B cell (primary cell): ENCODE results near the gene FBRS. TPM values are rescaled to one million over a fixed set of nuclear protein-coding genes. Genes with fewer than 3 reads are reported as not detected.
A peak's percentile ranks its signal among the peaks of the same experiment; 100 is the strongest.

Experiments used
- ATAC-seq: fragments of 200-7000 bp; cut with Tn5 transposase; one replicate; pipeline ENCODE4 v1.10.0; 2021; ENCODE audit warnings: low read depth, mild to moderate bottlenecking, moderate number of reproducible peaks, moderate library complexity
- CTCF ChIA-PET: fragments of 350-600 bp; sonication (Branson Sonifier 250); formaldehyde crosslinking; loops from one replicate; lab custom pipeline; 2021; ENCODE audit warnings: antibody characterized with exemption, inconsistent platforms; lab: Charles Lee
- POLR2A ChIA-PET: fragments of 350-600 bp; sonication (Branson Sonifier 250); formaldehyde crosslinking; loops from one replicate; lab custom pipeline; 2021; ENCODE audit warnings: antibody characterized with exemption; lab: Charles Lee
- DNase-seq: peaks from one replicate; pipeline ENCODE4 v3.0.0; 2013
- H2AFZ ChIP-seq: 2 replicates; pipeline ENCODE4 v1.6.1; 2012; ENCODE audit warnings: mild to moderate bottlenecking, low read depth, low read length; ENCODE audit not compliant: insufficient read depth, poor library complexity, severe bottlenecking
- H3K27ac ChIP-seq, 2 donors: 1 replicate in 1 of 2; 2 replicates in 1 of 2; pipeline ENCODE4 v1.5.1; 2012 to 2013; ENCODE audit warnings: low read length in 2 of 2, mild to moderate bottlenecking in 2 of 2, moderate library complexity in 1 of 2
- H3K27me3 ChIP-seq, 4 experiments: fragments of 200-600 bp in 1 of 4; sonication (generic) in 1 of 4; replicated peaks in 1 of 4; 1 replicate in 2 of 4; 2 replicates in 2 of 4; pipeline versions ENCODE4 v1.6.1 to v1.7.0; 2013 to 2016; ENCODE audit warnings: low read length in 3 of 4, mild to moderate bottlenecking in 2 of 4, mixed read lengths in 1 of 4, moderate library complexity in 1 of 4; ENCODE audit not compliant: insufficient read depth in 4 of 4, control insufficient read depth in 3 of 4; ENCODE audit errors: control extremely low read depth in 1 of 4
- H3K36me3 ChIP-seq, 2 experiments: replicated peaks in 1 of 2; 1 replicate in 1 of 2; 2 replicates in 1 of 2; pipeline versions ENCODE4 v1.6.1 to v1.7.1; 2013; ENCODE audit warnings: low read length in 1 of 2; ENCODE audit not compliant: insufficient read depth in 2 of 2, control insufficient read depth in 1 of 2; ENCODE audit errors: control extremely low read depth in 1 of 2, extremely low read depth in 1 of 2
- H3K4me1 ChIP-seq, 2 donors: fragments of 200-600 bp in 1 of 2; sonication (generic) in 1 of 2; 1 replicate in 1 of 2; 2 replicates in 1 of 2; pipeline versions ENCODE4 v1.5.1 to v1.6.1; 2013 to 2017; ENCODE audit warnings: low read length in 2 of 2; ENCODE audit not compliant: control insufficient read depth in 2 of 2, insufficient read depth in 2 of 2
- H3K4me2 ChIP-seq: replicated peaks from 2 replicates; pipeline ENCODE3; 2012; ENCODE audit warnings: mild to moderate bottlenecking, low read depth, low read length; ENCODE audit not compliant: poor library complexity, severe bottlenecking
- H3K4me3 ChIP-seq, 5 experiments: fragments of 200-600 bp in 1 of 5; sonication (generic) in 1 of 5; 1 replicate in 3 of 5; 2 replicates in 2 of 5; pipeline versions ENCODE4 v1.5.1 to v1.7.0; 2011 to 2016; ENCODE audit warnings: low read length in 4 of 5, mild to moderate bottlenecking in 4 of 5, low read depth in 2 of 5, control low read depth in 1 of 5, moderate library complexity in 1 of 5; ENCODE audit not compliant: insufficient read depth in 1 of 5; ENCODE audit errors: control extremely low read depth in 1 of 5, extremely low read depth in 1 of 5
- H3K79me2 ChIP-seq: fragments of 200-600 bp; sonication (generic); one replicate; pipeline ENCODE4 v1.6.0; 2016; ENCODE audit warnings: low read length; ENCODE audit not compliant: control insufficient read depth, insufficient read depth
- H3K9ac ChIP-seq: fragments of 200-600 bp; sonication (generic); 2 replicates; pipeline ENCODE4 v1.6.1; 2017; ENCODE audit warnings: mild to moderate bottlenecking, low read length, moderate library complexity
- H3K9me3 ChIP-seq, 3 donors: one replicate each; pipeline versions ENCODE4 v1.6.1 to v1.7.1; 2013; ENCODE audit warnings: low read length in 2 of 3; ENCODE audit not compliant: control insufficient read depth in 2 of 3, insufficient read depth in 1 of 3; ENCODE audit errors: control extremely low read depth in 1 of 3
- H4K20me1 ChIP-seq: 2 replicates; pipeline ENCODE4 v1.6.0; 2012; ENCODE audit warnings: mild to moderate bottlenecking, low read length; ENCODE audit not compliant: insufficient read depth, control insufficient read depth, poor library complexity, severe bottlenecking
- H3K27ac Mint-ChIP-seq: one replicate; pipeline ENCODE4 v1.8.0; 2021; ENCODE audit warnings: mixed read lengths
- H3K27me3 Mint-ChIP-seq: one replicate; pipeline ENCODE4 v1.8.0; 2021; ENCODE audit warnings: mixed read lengths
- H3K4me1 Mint-ChIP-seq: one replicate; pipeline ENCODE4 v1.8.0; 2021; ENCODE audit warnings: mixed read lengths
- H3K4me3 Mint-ChIP-seq: one replicate; pipeline ENCODE4 v1.8.0; 2021; ENCODE audit warnings: mixed read lengths
- H3K9me3 Mint-ChIP-seq: one replicate; pipeline ENCODE4 v1.8.0; 2022; ENCODE audit warnings: mixed read lengths; ENCODE audit not compliant: insufficient read depth
- CTCF ChIP-seq: fragments of 200-600 bp; IDR thresholded peaks from one replicate; pipeline ENCODE4 v1.8.0; 2022; ENCODE audit warnings: antibody characterized with exemption, mild to moderate bottlenecking
- EZH2 ChIP-seq: IDR thresholded peaks from 2 replicates; pipeline ENCODE4 v1.6.1; 2012; ENCODE audit warnings: borderline replicate concordance, low read depth, mild to moderate bottlenecking, moderate library complexity, low read length; ENCODE audit not compliant: insufficient read depth, poor library complexity, severe bottlenecking
- WGBS: methylation state at CpG from one replicate; pipeline ENCODE4 v1.1.5; 2013; ENCODE audit warnings: missing lambda C conversion rate; ENCODE audit not compliant: insufficient coverage; 5-methylcytosine and 5-hydroxymethylcytosine counted together
- intact Hi-C: fragments of 100-400 bp; cut with micrococcal nuclease; formaldehyde crosslinking; loops from one replicate; pipeline ENCODE4 v1.10.0; 2022
- polyA plus RNA-seq: library from polyadenylated mRNA; depleted of rRNA; stranded (reverse); fragments of >200 nt; gene quantifications from 2 replicates; pipeline ENCODE4 v1.2.3, GENCODE V29; 2012
- total RNA-seq, 2 donors: library from RNA; stranded (reverse); fragments of 120-200 nt in 1 of 2; gene quantifications; 1 replicate in 1 of 2; 2 replicates in 1 of 2; pipeline versions ENCODE4 v1.2.3 to v1.2.4, GENCODE V29; 2013 to 2022

FBRS gene
- total and polyA plus RNA-seq, 2 donors (not counting 1 experiment from before 2014, with no cell fraction given): 68.3 to 194 TPM

- Mint-ChIP-seq H3K9me3 (no peaks in the 10 kb centered on the region), H3K27ac (no peak overlapping the region), H3K27me3 (no peaks in the 10 kb centered on the region), H3K4me1 (peaks cover 33% of the 10 kb centered on the region), H3K4me3 (no peak overlapping the region)
- peaks cover 79% of the 10 kb centered on the region for H4K20me1 ChIP-seq
- CTCF ChIA-PET: interaction anchor here (4.4 kb wide), 1 partner anchor 12 kb away, joined by 33 read pairs; the partner anchor contains the start of gene PRR14
- H2AFZ ChIP-seq: no peak overlapping the region
- TF ChIP-seq CTCF (no peak), EZH2 (no peak)
- H3K27me3 ChIP-seq: no peaks in the 10 kb centered on the region
- intact Hi-C loops: no loop called here
- H3K36me3 ChIP-seq: peaks cover 3 to 64% of the 10 kb centered on the region in 2 experiments
- POLR2A ChIA-PET: interaction anchor here (0.5 to 4.8 kb wide), 2 partner anchors 35 to 463 kb away, joined by 7 to 41 read pairs; partner anchors contain the start of gene SRCAP
- H3K27ac ChIP-seq: no peak overlapping the region
- ATAC-seq: no peak
- 99% methylated on average over 12 of the region's 17 CpGs for WGBS
- no peak overlapping the region for H3K9ac ChIP-seq
- H3K79me2 ChIP-seq: peaks cover 51% of the 10 kb centered on the region
- no peak overlapping the region for H3K4me3 ChIP-seq
- peaks cover 24 to 42% of the 10 kb centered on the region in 2 donors for H3K4me1 ChIP-seq
- no peaks in the 10 kb centered on the region for H3K9me3 ChIP-seq
- H3K4me2 ChIP-seq: no peak overlapping the region
- DNase-seq: no peak
These were observed 4.2 kb downstream of the FBRS start for GRCh38 chr16:30662449-30662848.

GRCh38 chr16:30663038-30663437 is 4.8 kb downstream of the FBRS start:
- H3K4me2 ChIP-seq: no peak overlapping the region
- no peaks in the 10 kb centered on the region for H3K27me3 Mint-ChIP-seq
- 86% methylated on average over 5 of the region's 8 CpGs for whole genome bisulfite sequencing
- no peak for ATAC-seq
- no peaks in the 10 kb centered on the region for H3K9me3 ChIP-seq
- no peaks in the 10 kb centered on the region for H3K9me3 Mint-ChIP-seq
- H3K27me3 ChIP-seq: no peaks in the 10 kb centered on the region
- CTCF ChIA-PET: no interaction called here
- H2AFZ ChIP-seq: no peak overlapping the region
- no peak for TF ChIP-seq CTCF
- no peak for TF ChIP-seq EZH2
- H4K20me1 ChIP-seq: peaks cover 84% of the 10 kb centered on the region
- DNase-seq: no peak
- intact Hi-C loops: no loop called here
- H3K36me3 ChIP-seq: peaks cover 3 to 70% of the 10 kb centered on the region in 2 experiments
- peaks cover 33% of the 10 kb centered on the region for H3K4me1 Mint-ChIP-seq
- POLR2A ChIA-PET: interaction anchor here (0.7 kb wide), 1 partner anchor 8 kb away, joined by 3 read pairs; no protein-coding TSS in a partner anchor
- peaks cover 22 to 39% of the 10 kb centered on the region in 2 donors for H3K4me1 ChIP-seq
- H3K27ac Mint-ChIP-seq: peak overlapping the region; percentile 10
- peaks cover 51% of the 10 kb centered on the region for H3K79me2 ChIP-seq
- no peak overlapping the region for H3K4me3 ChIP-seq
- H3K4me3 Mint-ChIP-seq: peak overlapping the region; percentile 16
- H3K9ac ChIP-seq: no peak overlapping the region
- H3K27ac ChIP-seq: no peak overlapping the region
